Uterus (tissue), 2 donors: ENCODE data around the gene LSS.

Experiments
- CTCF ChIP-seq, 4 experiments: fragments of 200-600 bp in 2 of 4; fragments of 450-650 bp in 2 of 4; sonication (generic) in 2 of 4; IDR thresholded peaks; one replicate each; pipeline ENCODE4 v1.5.1; 2016 to 2019; ENCODE audit warnings: antibody characterized with exemption in 4 of 4, mild to moderate bottlenecking in 2 of 4, moderate library complexity in 1 of 4
- POLR2A ChIP-seq, 2 donors: fragments of 450-650 bp; IDR thresholded peaks; one replicate each; pipeline ENCODE4 v1.6.1; 2016; ENCODE audit warnings: antibody characterized with exemption in 2 of 2, mild to moderate bottlenecking in 1 of 2, moderate library complexity in 1 of 2

- TF ChIP-seq CTCF (IDR thresholded peaks at IDR 0.05) (no peak), POLR2A (IDR thresholded peaks at IDR 0.05) (no peak)
Measured at GRCh38 chr21:46243325-46243724, 14.8 kb upstream of the LSS start.
